Memory B cell (primary cell): Measurements from ENCODE around the gene SDHA.
A peak's percentile ranks its signal among the peaks of the same experiment; 100 is the strongest.
"Not testable (repeated sequence)": the region's sequence is repeated elsewhere in the genome, so short reads cannot be mapped to it uniquely, and the experiment has no call there.

Experiments used
- ATAC-seq: fragments of 150-1000 bp; cut with Tn5 transposase; 2 replicates; pipeline ENCODE4 v1.10.0; 2021; ENCODE audit warnings: low read depth, mild to moderate bottlenecking, moderate library complexity
- DNase-seq, 2 donors: peaks; one replicate each; pipeline ENCODE4 v3.0.0; 2022; ENCODE audit warnings: low spot score in 2 of 2
- H3K27ac Mint-ChIP-seq: one replicate; pipeline ENCODE4 v1.8.0; 2022; ENCODE audit warnings: mild to moderate bottlenecking, moderate library complexity, mixed read lengths
- H3K27me3 Mint-ChIP-seq: one replicate; pipeline ENCODE4 v1.8.0; 2022; ENCODE audit warnings: mixed read lengths
- H3K36me3 Mint-ChIP-seq: one replicate; pipeline ENCODE4 v1.8.0; 2022; ENCODE audit warnings: mild to moderate bottlenecking, mixed read lengths
- H3K4me1 Mint-ChIP-seq: one replicate; pipeline ENCODE4 v1.8.0; 2022; ENCODE audit warnings: mixed read lengths
- H3K4me3 Mint-ChIP-seq: one replicate; pipeline ENCODE4 v1.8.0; 2022; ENCODE audit warnings: mild to moderate bottlenecking, moderate library complexity, mixed read lengths
- H3K9me3 Mint-ChIP-seq: one replicate; pipeline ENCODE4 v1.8.0; 2022; ENCODE audit warnings: mixed read lengths

Gene SDHA

DNA sequence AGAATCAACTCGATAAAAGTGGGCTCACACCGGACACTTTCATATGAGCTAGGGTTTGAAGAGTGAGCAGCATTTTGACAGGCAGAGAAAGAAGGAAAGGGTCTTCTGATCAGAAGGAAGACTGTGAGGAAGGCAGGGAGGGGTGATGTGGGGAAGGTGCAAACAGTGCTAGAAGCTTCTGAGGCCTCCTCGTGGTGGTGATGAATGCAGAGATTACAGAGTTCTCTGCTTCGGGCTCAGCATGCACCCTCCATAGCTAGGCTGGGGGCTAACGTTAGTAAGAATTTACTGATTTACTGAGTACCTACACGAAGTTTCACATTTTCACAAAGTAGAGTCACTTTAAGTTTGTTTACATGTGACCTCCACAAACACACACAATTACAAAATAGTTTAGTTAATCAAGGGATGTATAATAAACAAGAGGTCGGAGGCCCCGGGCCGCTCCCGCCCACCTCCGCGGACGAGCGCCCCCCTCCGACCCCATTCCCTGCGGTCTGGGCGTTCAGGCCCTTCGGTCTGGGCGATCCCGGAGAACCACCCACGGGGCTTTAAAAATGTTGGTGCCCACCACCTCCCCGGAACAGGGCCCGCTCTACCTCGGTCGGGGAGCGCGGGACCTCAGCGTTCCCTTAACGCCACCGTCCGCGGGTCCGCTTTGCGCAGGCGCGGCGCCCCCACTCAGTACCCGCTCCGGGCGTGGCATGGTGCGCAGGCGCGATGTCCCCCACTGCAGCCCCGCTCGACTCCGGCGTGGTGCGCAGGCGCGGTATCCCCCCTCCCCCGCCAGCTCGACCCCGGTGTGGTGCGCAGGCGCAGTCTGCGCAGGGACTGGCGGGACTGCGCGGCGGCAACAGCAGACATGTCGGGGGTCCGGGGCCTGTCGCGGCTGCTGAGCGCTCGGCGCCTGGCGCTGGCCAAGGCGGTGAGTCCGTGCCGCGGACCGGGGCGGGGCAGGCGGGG is at the start of gene SDHA, which contains the start of gene CCDC127:
SDHA (plus strand) TSS at position 827 of the 963 bp plus-strand sequence; CDS start at position 863, 36 bp downstream.
CCDC127 (minus strand) TSS at position 660 of the 963 bp plus-strand sequence. CDS start 1,304 bp downstream, outside the sequence.
- ATAC-seq (peak; percentile 87), DNase-seq (peak; percentile 98 to 99)
- H3K9me3 Mint-ChIP-seq, H3K27me3 Mint-ChIP-seq: not testable (repeated sequence)
- H3K4me1 Mint-ChIP-seq = peaks cover 35% of the 10 kb centered on the region
- peak within 1 kb of the TSS; percentile 91 for H3K27ac Mint-ChIP-seq
- H3K4me3 Mint-ChIP-seq = peak within 1 kb of the TSS; percentile 91
- peaks cover 11% of the 10 kb centered on the region for H3K36me3 Mint-ChIP-seq

DNA sequence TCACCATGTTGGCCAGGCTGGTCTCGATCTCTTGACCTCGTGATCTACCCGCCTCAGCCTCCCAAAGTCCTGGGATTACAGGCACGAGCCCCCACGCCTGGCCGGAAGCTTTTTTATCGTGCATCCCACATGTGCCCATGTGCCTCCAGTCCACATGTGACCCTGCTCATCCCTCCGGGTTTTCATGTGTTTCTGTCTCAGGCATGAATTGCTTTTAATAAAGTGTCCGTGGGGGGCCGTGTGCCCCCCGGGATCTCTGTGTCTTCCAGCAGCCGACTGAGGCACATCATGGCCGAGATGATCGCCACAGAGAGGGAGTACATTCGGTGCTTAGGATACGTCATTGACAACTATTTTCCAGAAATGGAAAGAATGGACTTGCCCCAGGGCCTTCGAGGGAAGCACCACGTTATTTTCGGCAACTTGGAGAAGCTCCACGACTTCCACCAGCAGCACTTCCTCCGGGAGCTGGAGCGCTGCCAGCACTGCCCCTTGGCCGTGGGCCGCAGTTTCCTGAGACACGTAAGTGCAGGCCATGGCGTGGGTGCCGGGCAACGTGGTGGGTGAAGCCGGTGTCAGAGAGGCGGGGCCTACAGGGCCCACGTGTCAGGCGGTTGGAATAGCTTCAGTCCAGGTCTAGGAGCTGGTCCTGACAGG is 48.9 kb upstream of the SDHA start:
- Mint-ChIP-seq H3K27me3 (peaks cover 9% of the 10 kb centered on the region), H3K9me3 (no peaks in the 10 kb centered on the region), H3K27ac (no peak overlapping the region), H3K4me1 (no peaks in the 10 kb centered on the region), H3K4me3 (no peak overlapping the region), H3K36me3 (no peaks in the 10 kb centered on the region)
- DNase-seq (no peak), ATAC-seq (no peak)

DNA sequence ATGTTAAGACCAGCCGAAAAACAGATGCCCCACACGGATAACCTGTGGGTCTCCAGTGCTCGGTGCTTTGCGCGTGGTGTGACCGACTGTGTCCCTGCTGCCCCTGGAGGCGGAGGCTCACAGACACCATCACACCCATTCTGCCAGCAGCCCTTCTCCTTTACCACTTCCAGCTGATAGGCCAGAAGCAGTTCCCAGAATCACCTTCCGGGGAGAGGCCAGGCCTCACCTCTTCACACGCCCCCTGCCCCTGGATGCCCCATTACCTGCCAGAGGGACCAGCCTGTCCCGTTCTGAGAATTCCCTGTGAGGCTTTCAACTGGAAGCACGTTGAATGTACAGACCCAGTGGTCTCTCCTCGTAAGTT is 48.4 kb upstream of the SDHA start:
- Mint-ChIP-seq H3K27me3 (peaks cover 9% of the 10 kb centered on the region), H3K27ac (no peak overlapping the region), H3K4me1 (no peaks in the 10 kb centered on the region), H3K9me3 (no peaks in the 10 kb centered on the region), H3K4me3 (no peak overlapping the region), H3K36me3 (no peaks in the 10 kb centered on the region)
- DNase-seq (no peak), ATAC-seq (no peak)

DNA sequence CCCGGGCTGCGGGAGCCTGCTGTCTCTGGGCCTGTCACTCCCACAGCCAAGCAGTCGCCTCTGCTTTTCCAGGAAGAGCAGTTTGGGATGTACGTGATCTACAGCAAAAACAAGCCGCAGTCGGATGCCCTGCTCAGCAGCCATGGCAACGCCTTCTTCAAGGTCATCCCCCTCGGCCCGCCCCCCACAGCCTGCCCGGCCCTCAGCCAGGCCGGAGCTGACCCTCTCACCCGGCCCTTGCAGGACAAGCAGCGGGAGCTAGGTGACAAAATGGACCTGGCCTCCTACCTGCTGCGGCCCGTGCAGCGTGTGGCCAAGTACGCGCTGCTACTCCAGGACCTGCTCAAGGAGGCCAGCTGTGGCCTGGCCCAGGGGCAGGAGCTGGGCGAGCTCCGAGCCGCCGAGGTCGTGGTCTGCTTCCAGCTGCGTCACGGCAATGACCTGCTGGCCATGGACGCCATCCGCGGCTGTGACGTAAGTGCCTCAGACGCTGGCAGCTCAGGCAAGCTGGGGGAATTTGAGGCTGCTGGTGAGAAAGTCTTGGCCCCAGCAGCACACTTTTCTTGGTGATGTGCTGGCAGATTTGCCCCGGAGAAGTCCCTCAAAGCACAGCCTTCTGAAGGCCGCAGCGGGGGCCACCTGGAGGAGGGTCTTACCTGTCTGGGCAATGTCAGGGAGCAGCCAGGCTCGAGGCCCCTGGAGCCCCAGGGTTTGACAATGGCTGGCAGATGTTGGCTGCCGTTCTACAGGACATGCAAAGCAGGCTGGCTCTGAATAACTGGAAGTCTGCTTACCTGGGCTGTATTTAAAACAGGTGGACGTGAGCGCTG is 46.9 kb upstream of the SDHA start:
- Mint-ChIP-seq H3K36me3 (no peaks in the 10 kb centered on the region), H3K4me1 (no peaks in the 10 kb centered on the region), H3K4me3 (no peak overlapping the region), H3K27ac (no peak overlapping the region), H3K9me3 (no peaks in the 10 kb centered on the region), H3K27me3 (peaks cover 12% of the 10 kb centered on the region)
- no peak for ATAC-seq
- DNase-seq = no peak

DNA sequence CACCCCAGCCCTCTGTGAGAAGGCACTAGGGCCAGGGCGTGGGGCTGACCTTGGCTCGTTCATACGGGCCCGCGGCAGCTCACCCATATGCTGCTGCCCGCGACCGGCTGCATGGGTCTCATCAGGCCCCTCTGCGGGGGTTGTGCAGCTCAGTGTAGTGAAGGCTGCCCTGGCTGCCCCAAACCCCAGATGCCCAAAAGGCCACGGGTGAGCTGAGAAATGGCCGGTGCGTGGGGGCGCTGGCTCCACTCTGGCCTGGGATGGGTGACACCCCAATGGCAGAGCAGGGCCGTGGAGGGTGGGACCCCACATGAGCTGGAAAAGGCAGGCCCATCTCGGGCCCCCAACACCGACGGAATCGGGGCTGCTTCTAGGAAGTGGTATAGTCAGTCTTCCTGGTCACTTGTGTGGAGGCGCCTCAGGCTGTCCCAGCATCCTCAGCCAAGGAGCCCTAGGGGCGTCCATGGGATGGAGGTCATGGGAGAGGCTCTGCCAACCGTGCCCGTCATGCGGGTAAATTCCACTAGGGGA is 46.3 kb upstream of the SDHA start:
- Mint-ChIP-seq H3K4me1 (no peaks in the 10 kb centered on the region), H3K9me3 (no peaks in the 10 kb centered on the region), H3K27ac (no peak overlapping the region), H3K4me3 (no peak overlapping the region), H3K36me3 (no peaks in the 10 kb centered on the region), H3K27me3 (peaks cover 12% of the 10 kb centered on the region)
- ATAC-seq (no peak), DNase-seq (no peak)

DNA sequence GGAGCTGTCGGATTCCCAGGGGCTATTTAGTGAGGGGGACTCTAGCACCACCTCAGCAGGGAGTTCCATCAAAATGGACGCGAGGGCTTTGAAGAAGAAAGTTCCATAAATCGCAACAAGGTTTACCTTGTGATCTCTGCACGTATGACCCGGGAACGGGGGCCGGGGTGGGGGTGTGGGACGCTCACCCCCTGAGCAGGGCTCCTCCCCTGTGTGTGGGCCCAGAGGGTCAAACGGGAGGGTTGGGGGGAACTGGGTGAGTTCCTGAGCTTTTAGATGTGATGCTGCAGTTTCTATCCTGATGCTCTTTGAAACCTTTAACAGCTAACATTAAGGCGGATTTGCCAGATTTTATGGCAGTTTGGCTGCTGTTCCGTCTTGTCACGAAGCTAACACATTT is 45.7 kb upstream of the SDHA start:
- H3K4me3 Mint-ChIP-seq = no peak overlapping the region

DNA sequence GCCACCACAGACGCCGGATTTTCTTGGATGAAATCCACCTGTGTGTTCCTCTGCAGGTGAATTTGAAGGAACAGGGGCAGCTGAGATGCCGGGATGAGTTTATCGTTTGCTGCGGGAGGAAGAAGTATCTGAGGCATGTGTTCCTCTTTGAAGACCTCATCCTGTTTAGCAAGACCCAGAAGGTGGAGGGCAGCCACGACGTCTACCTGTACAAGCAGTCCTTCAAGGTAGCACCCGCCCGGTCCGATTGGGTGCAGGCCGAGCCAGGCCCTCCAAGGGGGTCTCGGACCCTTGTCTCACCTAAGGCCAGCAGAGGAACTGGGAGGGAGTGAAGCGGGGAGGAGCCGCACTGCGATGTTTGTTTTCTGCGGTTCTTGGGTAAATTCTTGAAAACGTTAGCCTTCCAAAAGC is 45.3 kb upstream of the SDHA start:
- Mint-ChIP-seq H3K9me3 (no peaks in the 10 kb centered on the region), H3K27me3 (peaks cover 12% of the 10 kb centered on the region), H3K36me3 (no peaks in the 10 kb centered on the region), H3K27ac (no peak overlapping the region), H3K4me1 (no peaks in the 10 kb centered on the region), H3K4me3 (no peak overlapping the region)
- ATAC-seq (no peak), DNase-seq (no peak)

More for the DNA sequence above, 45.7 kb upstream of the SDHA start:
- Mint-ChIP-seq H3K27me3 (peaks cover 12% of the 10 kb centered on the region), H3K36me3 (no peaks in the 10 kb centered on the region), H3K27ac (no peak overlapping the region), H3K9me3 (no peaks in the 10 kb centered on the region), H3K4me1 (no peaks in the 10 kb centered on the region)
- no peak for DNase-seq
- no peak for ATAC-seq

DNA sequence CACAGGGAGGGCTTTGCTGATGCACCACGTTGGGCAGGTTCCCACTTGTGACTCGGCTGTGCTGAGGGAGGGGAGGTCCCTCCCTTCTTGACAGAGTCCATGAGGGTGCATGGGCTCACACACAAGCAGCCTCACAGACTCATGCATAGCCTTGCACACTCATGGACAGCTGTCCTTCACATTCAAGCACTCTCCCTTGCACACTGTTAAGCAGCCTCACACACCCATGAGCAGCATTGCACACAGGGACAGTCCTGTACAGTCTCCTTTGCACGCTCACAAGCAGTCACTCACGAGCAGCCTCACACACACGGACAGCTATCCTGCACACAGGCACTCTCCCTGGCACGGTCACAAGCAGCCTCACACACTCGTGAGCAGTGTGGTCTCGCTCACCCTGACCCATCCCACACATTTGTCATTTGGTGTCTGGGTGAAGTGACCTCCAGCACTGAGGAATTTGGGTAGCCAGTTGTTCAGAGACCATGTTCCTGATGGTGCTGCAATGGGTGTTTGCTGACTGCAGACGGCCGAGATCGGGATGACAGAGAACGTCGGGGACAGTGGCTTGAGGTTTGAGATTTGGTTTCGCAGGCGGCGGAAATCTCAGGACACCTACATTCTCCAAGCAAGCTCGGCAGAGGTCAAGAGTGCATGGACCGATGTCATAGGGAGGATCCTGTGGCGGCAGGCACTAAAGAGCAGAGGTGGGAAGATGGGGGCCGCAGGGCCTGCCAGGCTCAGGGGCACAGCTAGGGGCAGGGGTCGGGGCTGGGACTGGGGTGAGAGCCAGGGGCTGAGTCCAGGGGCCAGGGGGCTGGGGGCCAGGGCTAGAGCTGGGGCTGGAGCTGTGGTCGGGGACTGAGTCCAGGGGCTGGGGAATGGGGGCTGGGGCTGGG is 44.5 kb upstream of the SDHA start:
- no peak for DNase-seq
- no peaks in the 10 kb centered on the region for H3K36me3 Mint-ChIP-seq
- H3K4me3 Mint-ChIP-seq = no peak overlapping the region
- peaks cover 12% of the 10 kb centered on the region for H3K27me3 Mint-ChIP-seq
- H3K27ac Mint-ChIP-seq = no peak overlapping the region
- ATAC-seq = no peak
- H3K4me1 Mint-ChIP-seq = no peaks in the 10 kb centered on the region
- H3K9me3 Mint-ChIP-seq = no peaks in the 10 kb centered on the region

DNA sequence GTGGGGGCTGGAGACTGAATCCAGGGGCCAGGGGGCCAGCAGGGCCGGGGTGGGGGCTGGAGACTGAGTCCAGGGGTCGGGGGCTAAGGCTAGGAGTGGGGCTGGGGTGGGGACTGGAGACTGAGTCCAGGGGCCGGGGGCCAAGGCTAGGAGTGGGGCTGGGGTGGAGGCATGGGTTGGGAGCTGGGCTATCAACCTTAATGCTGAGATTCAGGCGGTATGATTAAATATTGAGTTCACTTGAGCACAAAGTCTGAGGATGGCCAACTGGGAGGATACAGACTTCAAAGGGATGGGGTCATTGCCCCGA is 43.9 kb upstream of the SDHA start:
- ATAC-seq = no peak
- no peak overlapping the region for H3K27ac Mint-ChIP-seq
- no peaks in the 10 kb centered on the region for H3K9me3 Mint-ChIP-seq
- H3K27me3 Mint-ChIP-seq = peaks cover 12% of the 10 kb centered on the region
- H3K36me3 Mint-ChIP-seq = no peaks in the 10 kb centered on the region
- H3K4me3 Mint-ChIP-seq = no peak overlapping the region
- H3K4me1 Mint-ChIP-seq = no peaks in the 10 kb centered on the region
- no peak for DNase-seq

DNA sequence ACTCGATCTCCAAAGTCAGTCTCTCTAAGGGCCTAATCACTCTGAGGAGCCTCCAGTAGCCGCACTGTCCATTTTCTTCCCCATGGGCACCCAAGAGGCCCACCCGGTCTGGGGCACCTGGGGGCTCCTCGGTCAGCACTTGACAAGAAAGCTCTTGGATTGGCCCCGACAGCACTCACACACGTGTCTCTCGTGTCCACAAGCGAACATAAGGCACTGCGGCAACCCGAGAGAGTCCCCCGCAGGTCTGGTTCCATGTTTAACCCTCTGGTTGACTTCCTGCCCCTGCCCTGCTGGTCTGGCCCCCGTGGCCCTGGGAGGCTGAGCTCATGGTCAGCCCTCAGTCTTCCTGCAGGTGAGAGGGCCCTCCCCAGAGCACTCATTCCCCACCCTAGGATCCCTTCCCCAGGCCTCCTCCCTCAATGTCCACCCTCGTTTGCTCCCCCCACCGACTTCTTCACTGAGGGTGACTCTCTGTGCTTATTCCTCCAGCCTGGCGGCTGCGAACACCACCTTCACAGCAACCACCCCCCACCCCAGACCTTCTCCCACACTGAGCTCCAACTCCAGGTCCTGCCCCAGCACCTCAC is 43.1 kb upstream of the SDHA start:
- DNase-seq (no peak), ATAC-seq (no peak)
- Mint-ChIP-seq H3K27me3 (peaks cover 15% of the 10 kb centered on the region), H3K4me3 (no peak overlapping the region), H3K4me1 (no peaks in the 10 kb centered on the region), H3K27ac (no peak overlapping the region), H3K36me3 (no peaks in the 10 kb centered on the region), H3K9me3 (no peaks in the 10 kb centered on the region)

DNA sequence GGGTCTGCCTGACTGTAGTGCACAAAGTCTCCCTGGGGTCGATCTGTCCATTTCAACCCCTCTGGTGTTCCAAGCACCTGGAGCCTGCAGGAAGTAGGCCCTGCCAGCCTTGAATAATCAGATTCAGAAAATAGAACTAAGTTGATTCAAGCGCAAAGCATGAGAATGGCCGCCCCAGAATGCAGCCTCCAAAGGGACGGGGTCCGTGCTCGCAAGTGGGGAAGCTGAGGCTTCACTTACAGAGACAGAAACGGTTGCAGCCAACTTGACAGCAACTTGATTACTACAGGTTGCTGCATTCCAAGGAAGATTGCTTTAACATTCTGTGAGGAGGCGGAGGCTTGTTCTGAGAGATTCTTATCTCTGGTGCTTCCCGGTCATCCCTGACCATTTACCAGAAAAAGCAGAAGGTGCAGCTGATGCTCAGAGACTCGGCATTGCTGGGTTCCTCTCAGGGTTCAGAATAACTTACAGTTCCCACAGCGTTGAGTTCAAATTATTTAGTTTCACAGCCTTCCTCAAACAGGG is 41.8 kb upstream of the SDHA start:
- Mint-ChIP-seq H3K9me3 (no peaks in the 10 kb centered on the region), H3K27me3 (peaks cover 17% of the 10 kb centered on the region), H3K27ac (no peak overlapping the region), H3K36me3 (no peaks in the 10 kb centered on the region), H3K4me1 (no peaks in the 10 kb centered on the region), H3K4me3 (no peak overlapping the region)
- DNase-seq (no peak), ATAC-seq (no peak)

DNA sequence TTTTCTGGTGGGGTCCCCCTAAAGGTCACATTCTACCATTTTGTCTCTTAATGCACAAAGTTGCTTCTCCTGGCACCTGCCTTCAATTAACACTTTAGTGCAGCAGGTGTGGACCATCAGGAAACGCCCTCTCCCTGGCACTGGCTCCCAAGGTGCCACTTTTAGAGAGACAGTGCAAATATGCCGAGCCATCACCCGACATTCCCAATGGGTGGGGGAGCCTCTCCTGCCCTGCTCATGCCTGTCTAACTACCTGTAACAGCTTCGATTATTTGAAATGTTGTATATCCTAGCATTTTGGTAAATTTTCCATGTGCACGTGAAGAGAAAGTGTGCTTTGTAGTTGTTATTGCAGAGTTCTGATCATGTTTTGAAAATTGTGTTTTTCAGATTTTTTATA is 40.0 kb upstream of the SDHA start:
- ATAC-seq = no peak
- Mint-ChIP-seq H3K4me3 (no peak overlapping the region), H3K9me3 (no peaks in the 10 kb centered on the region), H3K4me1 (no peaks in the 10 kb centered on the region), H3K36me3 (no peaks in the 10 kb centered on the region), H3K27me3 (peaks cover 16% of the 10 kb centered on the region), H3K27ac (no peak overlapping the region)
- DNase-seq = no peak

DNA sequence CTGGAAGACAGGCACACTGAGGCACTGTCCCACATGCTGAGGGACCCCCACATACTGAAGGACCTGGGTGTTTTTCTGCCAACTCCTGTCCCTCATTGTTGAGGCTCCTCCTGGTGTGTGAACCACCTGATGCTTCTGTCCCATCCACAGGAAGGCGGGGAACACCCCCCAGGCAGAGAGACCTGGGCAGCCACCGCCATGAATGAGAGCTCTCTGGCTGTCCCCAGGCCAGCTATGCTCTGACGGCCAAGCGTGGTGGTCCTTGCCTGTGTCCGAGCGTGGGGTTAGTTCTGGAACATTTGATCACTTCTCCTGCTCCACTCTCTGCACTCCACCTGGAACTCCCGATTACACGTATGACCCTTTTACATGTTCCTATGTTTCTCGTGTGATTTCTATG is 38.7 kb upstream of the SDHA start:
- H3K27me3 Mint-ChIP-seq = peaks cover 10% of the 10 kb centered on the region
- ATAC-seq (no peak), DNase-seq (no peak)
- no peaks in the 10 kb centered on the region for H3K36me3 Mint-ChIP-seq
- no peaks in the 10 kb centered on the region for H3K9me3 Mint-ChIP-seq
- no peak overlapping the region for H3K27ac Mint-ChIP-seq
- H3K4me1 Mint-ChIP-seq = no peaks in the 10 kb centered on the region
- H3K4me3 Mint-ChIP-seq = no peak overlapping the region
